IPS-18a (cell line): ENCODE measurements around the gene DPM3.

Source experiments
- H3K27ac ChIP-seq: one replicate; pipeline ENCODE4 v1.5.1; 2013; ENCODE audit warnings: low read length
- H3K27me3 ChIP-seq: one replicate; pipeline ENCODE4 v1.6.1; 2013; ENCODE audit warnings: mild to moderate bottlenecking, low read length; ENCODE audit not compliant: control insufficient read depth, insufficient read depth
- H3K36me3 ChIP-seq: one replicate; pipeline ENCODE4 v1.6.1; 2013; ENCODE audit warnings: low read depth, low read length; ENCODE audit not compliant: control insufficient read depth
- H3K4me1 ChIP-seq: one replicate; pipeline ENCODE4 v1.6.1; 2013; ENCODE audit warnings: low read depth, low read length; ENCODE audit not compliant: control insufficient read depth
- H3K4me3 ChIP-seq: one replicate; pipeline ENCODE4 v1.5.1; 2013; ENCODE audit warnings: low read length
- H3K9ac ChIP-seq: one replicate; pipeline ENCODE4 v1.6.1; 2013; ENCODE audit warnings: mild to moderate bottlenecking, low read length, moderate library complexity
- H3K9me3 ChIP-seq: one replicate; pipeline ENCODE4 v1.6.1; 2013; ENCODE audit warnings: low read depth, low read length; ENCODE audit not compliant: control insufficient read depth

DPM3 gene

DNA sequence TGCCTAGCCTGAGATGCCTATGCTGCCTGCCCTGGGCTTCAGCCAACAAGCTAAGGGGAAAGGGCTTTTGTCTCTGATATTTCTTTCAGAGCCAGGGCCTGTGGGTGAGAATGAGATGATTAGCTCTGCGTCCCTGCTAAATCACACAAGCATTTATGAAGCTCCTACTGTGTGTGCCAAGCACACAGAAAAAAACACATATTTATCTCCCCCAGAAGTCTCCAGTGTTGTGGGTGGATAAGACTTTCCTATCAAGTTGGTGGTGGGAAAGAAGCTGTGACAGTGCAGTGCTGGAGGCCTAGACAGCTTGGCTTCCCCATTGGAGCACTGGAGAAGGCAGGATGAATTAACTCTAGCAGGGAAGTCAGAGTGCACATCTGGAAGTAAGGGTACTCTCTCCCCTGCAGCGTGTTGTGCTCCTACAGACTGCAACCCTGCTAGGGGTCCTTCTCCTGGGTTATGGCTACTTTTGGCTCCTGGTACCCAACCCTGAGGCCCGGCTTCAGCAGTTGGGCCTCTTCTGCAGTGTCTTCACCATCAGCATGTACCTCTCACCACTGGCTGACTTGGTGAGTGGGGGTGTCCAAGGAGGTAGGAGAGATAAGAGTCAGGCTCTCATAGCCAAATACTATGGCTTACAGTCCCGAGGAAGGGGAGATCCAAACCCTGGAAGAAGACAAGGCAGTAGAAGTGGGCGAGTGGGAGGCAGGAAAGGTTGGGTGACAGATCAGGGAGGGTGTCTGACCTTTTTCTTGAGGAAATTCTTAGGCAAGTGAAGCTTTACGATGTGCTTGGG lies 3.0 kb downstream of the DPM3 start:
- H3K9me3 ChIP-seq: no peaks in the 10 kb centered on the region
- peaks cover 4% of the 10 kb centered on the region for H3K36me3 ChIP-seq
- H3K4me1 ChIP-seq: peaks cover 8% of the 10 kb centered on the region
- H3K4me3 ChIP-seq: peak overlapping the region; percentile 90
- no peaks in the 10 kb centered on the region for H3K27me3 ChIP-seq
- H3K9ac ChIP-seq: no peak overlapping the region
- no peak overlapping the region for H3K27ac ChIP-seq

DNA sequence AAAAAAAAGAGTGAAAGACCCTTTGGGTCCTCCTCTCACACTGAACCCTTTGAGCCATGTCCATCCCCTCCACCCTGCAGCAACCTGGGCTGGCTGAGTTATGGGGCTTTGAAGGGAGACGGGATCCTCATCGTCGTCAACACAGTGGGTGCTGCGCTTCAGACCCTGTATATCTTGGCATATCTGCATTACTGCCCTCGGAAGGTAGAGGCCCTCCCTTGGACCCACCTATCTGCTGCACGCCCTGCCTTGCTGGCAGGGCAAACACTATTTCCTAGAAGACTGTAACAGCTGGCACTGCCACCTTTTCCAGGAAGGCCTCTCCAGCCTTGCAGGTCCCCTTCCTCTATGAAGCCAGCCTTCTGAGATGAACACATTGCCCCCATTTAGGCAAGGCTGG lies 3.6 kb downstream of the DPM3 start:
- H3K27me3 ChIP-seq: no peaks in the 10 kb centered on the region
- H3K9ac ChIP-seq: peak overlapping the region; percentile 63
- H3K4me1 ChIP-seq: peaks cover 8% of the 10 kb centered on the region
- peak overlapping the region; percentile 90 for H3K4me3 ChIP-seq
- no peaks in the 10 kb centered on the region for H3K9me3 ChIP-seq
- H3K27ac ChIP-seq: no peak overlapping the region
- H3K36me3 ChIP-seq: peaks cover 5% of the 10 kb centered on the region

DNA sequence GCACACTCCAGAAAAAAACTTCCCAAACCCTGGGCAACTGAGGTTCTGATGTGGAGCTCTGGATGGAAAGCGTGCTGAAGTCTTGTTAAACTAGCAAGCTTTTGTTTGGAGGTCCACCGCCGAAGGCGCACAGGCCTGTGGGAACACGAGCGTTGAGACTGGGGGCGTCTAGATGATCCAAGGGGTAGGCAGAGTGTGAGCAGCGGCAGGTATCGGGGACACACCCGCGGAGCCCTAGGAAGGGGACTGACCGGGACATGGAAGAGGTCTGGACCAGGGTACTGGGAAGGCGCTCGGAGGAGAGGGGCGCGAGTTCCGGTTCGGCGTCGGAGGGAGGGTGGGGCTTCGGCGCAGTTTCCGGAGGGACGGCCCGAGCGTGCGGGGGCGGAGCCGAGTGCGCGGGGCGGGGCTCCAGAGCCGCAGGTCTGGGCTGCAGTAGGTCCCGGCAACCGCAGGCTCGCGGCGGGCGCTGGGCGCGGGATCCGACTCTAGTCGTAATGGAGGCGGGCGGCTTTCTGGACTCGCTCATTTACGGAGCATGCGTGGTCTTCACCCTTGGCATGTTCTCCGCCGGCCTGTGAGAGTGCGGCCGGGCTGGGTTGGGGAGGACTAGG lies 4.8 kb downstream of the DPM3 start, which contains the start of gene SLC50A1:
Gene SLC50A1, plus strand, starts transcription at position 438 of the 614 bp plus-strand sequence. Its CDS starts 60 bp downstream, at position 498.
- H3K9me3 ChIP-seq: no peaks in the 10 kb centered on the region
- H3K4me1 ChIP-seq: peaks cover 12% of the 10 kb centered on the region
- peaks cover 4% of the 10 kb centered on the region for H3K27me3 ChIP-seq
- H3K27ac ChIP-seq: peak within 1 kb of the TSS; percentile 76
- peak within 1 kb of the TSS; percentile 90 for H3K4me3 ChIP-seq
- H3K36me3 ChIP-seq: peaks cover 9% of the 10 kb centered on the region
- H3K9ac ChIP-seq: peak within 1 kb of the TSS; percentile 63

DNA sequence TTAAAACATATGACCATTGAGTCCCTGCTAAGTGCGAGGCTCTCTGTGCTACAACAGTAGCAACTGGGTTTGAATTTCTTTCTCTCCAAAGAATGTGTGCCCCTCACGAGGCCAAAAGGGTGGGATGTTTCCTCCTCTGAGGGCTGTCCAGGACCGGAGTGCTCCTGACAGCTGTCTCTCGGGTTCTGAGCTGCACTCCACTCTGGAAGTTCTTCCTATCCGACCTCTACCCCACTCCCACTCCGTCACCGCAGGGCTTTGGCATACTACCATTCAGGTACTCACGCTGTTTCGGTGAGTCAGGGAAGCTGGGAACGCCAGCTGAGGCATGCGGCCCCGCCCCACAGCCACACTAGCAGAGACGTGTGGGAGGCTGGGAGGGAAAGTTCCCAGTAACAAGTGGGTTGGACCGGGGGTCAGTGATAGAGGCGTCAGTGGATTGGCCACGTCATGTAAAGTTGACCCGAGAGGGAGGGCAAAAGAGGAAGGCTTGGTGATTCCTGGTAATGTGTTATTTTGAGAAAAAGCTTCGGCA lies 5.4 kb downstream of the DPM3 start:
- H3K36me3 ChIP-seq: peaks cover 9% of the 10 kb centered on the region
- H3K9me3 ChIP-seq: no peaks in the 10 kb centered on the region
- H3K27ac ChIP-seq: peak overlapping the region; percentile 72
- peaks cover 10% of the 10 kb centered on the region for H3K27me3 ChIP-seq
- H3K4me3 ChIP-seq: peak overlapping the region; percentile 90
- peaks cover 18% of the 10 kb centered on the region for H3K4me1 ChIP-seq
- H3K9ac ChIP-seq: peak overlapping the region; percentile 63

DNA sequence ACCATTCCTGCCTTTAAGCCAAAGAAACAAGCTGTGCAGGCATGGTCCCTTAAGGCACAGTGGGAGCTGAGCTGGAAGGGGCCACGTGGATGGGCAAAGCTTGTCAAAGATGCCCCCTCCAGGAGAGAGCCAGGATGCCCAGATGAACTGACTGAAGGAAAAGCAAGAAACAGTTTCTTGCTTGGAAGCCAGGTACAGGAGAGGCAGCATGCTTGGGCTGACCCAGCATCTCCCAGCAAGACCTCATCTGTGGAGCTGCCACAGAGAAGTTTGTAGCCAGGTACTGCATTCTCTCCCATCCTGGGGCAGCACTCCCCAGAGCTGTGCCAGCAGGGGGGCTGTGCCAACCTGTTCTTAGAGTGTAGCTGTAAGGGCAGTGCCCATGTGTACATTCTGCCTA lies 6.0 kb downstream of the DPM3 start:
- no peaks in the 10 kb centered on the region for H3K9me3 ChIP-seq
- H3K9ac ChIP-seq: no peak overlapping the region
- no peak overlapping the region for H3K27ac ChIP-seq
- H3K27me3 ChIP-seq: peaks cover 16% of the 10 kb centered on the region
- H3K4me3 ChIP-seq: peak overlapping the region; percentile 90
- H3K36me3 ChIP-seq: peaks cover 9% of the 10 kb centered on the region
- H3K4me1 ChIP-seq: peaks cover 24% of the 10 kb centered on the region

DNA sequence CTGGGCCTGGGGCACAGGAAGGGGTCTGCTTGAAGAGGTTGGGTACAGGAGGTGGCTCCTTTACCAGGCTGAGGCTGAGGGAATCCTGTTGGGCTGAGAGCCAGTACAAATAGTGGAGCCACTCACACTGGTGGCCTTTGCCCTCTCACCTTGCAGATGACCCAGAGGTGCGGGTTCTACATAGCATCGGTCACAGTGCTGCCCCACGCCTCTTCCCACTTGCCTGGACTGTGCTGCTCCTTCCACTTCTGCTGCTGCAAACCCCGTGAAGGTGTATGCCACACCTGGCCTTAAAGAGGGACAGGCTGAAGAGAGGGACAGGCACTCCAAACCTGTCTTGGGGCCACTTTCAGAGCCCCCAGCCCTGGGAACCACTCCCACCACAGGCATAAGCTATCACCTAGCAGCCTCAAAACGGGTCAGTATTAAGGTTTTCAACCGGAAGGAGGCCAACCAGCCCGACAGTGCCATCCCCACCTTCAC lies 6.5 kb downstream of the DPM3 start:
- H3K36me3 ChIP-seq: peaks cover 9% of the 10 kb centered on the region
- peaks cover 29% of the 10 kb centered on the region for H3K4me1 ChIP-seq
- H3K4me3 ChIP-seq: no peak overlapping the region
- no peak overlapping the region for H3K9ac ChIP-seq
- H3K27me3 ChIP-seq: peaks cover 21% of the 10 kb centered on the region
- no peak overlapping the region for H3K27ac ChIP-seq
- no peaks in the 10 kb centered on the region for H3K9me3 ChIP-seq

DNA sequence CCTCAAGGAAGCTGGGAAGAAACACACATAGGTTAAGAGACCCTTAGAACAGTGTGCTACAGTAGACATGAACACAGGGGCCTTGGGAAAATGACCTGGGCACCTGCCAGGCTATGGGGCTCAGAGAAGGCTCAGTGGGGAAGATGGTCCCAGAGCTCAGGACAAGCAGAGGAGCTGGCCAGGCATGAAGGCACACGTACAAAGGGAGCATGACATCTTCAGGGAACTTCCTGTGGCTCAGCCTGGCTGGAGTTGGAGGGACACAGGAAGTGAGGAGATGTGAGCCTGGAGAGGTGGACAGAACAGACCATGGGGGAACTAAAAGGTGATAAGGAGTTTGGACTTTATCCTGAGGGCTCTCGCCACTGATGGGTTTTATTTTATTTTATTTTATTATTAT lies 8.5 kb downstream of the DPM3 start:
- peaks cover 42% of the 10 kb centered on the region for H3K4me1 ChIP-seq
- H3K27me3 ChIP-seq: peaks cover 41% of the 10 kb centered on the region
- peaks cover 9% of the 10 kb centered on the region for H3K36me3 ChIP-seq
- no peak overlapping the region for H3K4me3 ChIP-seq
- H3K9me3 ChIP-seq: no peaks in the 10 kb centered on the region
- no peak overlapping the region for H3K9ac ChIP-seq
- no peak overlapping the region for H3K27ac ChIP-seq

DNA sequence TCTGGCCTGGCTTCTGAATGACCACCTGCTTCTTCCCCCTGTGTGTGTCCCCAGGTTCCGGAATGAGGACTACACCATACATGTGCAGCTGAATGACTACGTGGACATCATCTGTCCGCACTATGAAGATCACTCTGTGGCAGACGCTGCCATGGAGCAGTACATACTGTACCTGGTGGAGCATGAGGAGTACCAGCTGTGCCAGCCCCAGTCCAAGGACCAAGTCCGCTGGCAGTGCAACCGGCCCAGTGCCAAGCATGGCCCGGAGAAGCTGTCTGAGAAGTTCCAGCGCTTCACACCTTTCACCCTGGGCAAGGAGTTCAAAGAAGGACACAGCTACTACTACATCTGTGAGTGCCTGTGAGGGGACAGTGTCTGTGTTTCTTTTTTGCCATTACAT lies 9.0 kb downstream of the DPM3 start:
- Histone ChIP-seq H3K27me3 (peaks cover 47% of the 10 kb centered on the region), H3K27ac (no peak overlapping the region), H3K4me1 (peaks cover 47% of the 10 kb centered on the region)

DNA sequence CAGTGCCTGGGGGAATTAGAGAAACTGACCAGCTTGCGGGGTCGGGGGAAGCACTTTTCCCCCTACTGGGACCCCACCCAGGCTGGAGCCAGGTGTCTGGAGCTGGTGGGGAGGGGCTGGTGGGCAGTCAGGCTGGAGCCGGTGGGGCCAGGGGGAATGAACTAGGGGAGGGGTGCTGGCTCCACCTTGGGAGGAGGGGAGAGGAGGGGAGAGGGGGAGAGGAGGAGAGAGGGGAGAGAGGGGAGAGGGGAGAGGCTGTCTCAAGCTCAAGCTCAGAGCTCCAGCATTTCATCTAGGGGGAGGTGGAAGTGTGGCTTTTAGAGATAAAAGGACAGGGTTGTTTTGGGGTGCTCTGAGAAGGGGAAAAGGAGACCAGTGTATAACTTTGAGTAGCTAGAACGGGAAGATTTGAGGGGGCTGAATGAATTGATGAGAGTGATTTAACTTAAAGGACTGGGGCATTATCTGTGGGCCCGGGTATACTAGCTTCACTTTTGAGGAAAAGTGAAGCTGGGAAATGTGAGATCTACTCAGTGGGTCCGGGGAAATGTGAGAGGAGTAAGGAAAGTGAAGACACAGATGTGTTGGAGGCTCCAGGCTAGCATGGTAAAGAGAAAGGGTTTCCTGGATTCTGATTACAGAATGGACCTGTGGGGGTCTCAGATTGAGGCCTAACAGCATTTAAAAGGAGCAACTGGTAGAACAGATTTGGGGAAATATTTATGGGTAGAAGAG lies 9.9 kb downstream of the DPM3 start:
- Histone ChIP-seq H3K4me1 (peaks cover 54% of the 10 kb centered on the region), H3K27ac (no peak overlapping the region), H3K36me3 (peaks cover 9% of the 10 kb centered on the region), H3K9me3 (no peaks in the 10 kb centered on the region), H3K27me3 (peaks cover 55% of the 10 kb centered on the region), H3K9ac (peak overlapping the region; percentile 44), H3K4me3 (peak overlapping the region; percentile 50)

More for the DNA sequence above, 9.0 kb downstream of the DPM3 start:
- Histone ChIP-seq H3K36me3 (peaks cover 9% of the 10 kb centered on the region), H3K9me3 (no peaks in the 10 kb centered on the region), H3K9ac (no peak overlapping the region), H3K4me3 (no peak overlapping the region)

DNA sequence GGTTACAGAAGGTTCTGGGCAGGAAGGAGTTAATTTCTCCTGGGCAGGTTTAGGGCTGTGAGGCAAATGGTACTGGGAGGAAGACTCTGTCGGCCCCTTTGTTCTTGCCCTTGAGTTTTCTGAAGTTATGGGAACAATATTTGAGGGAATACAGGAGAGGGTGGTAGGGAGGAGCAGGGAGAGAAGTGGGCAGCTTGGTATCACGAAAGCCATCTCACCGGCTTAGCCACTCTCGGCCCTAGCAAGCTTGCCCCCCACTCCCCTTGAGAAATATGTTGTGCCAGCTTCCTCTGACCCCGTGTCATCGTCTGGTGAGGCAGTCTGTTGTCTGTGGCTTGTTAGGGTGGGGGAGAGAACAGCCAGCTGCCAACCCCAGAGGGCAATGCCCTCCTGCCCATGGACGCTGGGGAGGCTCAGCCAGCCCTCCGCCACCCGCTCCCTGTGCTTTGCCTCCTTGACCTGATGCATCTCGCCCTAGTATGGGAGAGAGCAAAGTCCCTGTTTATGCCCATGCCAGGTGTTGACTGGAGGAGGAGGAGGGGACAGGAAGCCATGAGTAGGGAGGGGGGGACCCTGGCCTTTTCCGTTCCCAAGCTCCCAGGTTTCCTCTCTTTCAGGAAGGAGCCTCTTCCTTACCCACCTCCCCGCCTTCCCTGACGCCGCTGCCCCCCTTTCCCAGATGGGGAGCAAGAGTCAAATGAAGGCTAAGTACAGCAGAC lies 11.4 kb downstream of the DPM3 start:
- Histone ChIP-seq H3K9me3 (no peaks in the 10 kb centered on the region), H3K27ac (no peak overlapping the region), H3K9ac (no peak overlapping the region), H3K36me3 (peaks cover 9% of the 10 kb centered on the region), H3K4me1 (peaks cover 49% of the 10 kb centered on the region), H3K4me3 (peak overlapping the region; percentile 54), H3K27me3 (peaks cover 70% of the 10 kb centered on the region)
